Measurements from ENCODE around the gene SGSM1.

GRCh38 chr22:24901448-24901847 is 95.4 kb downstream of the SGSM1 start:
- TF ChIP-seq CTCF (conservative IDR thresholded peaks at IDR 0.05; ENCODE audit: low read depth, low read length) (no peak), POLR2A (IDR thresholded peaks at IDR 0.05; ENCODE audit: low read depth, low read length) (no peak), MXI1 (IDR thresholded peaks at IDR 0.05; ENCODE audit: borderline replicate concordance, low read depth, low read length) (no peak), BHLHE40 (IDR thresholded peaks at IDR 0.05; ENCODE audit: low read depth, low read length) (no peak), FOS (IDR thresholded peaks at IDR 0.05; ENCODE audit: low read depth, low read length) (no peak), RAD21 (IDR thresholded peaks at IDR 0.05; ENCODE audit: low read length) (no peak), USF2 (IDR thresholded peaks at IDR 0.05; ENCODE audit: low read depth, low read length) (no peak), RFX5 (IDR thresholded peaks at IDR 0.05; ENCODE audit: low read depth, low read length) (no peak), NFE2L2 (IDR thresholded peaks at IDR 0.05; ENCODE audit: low read depth, low read length) (no peak)

Measured in IMR-90 (cell line).